ENCODE measurements around the gene CCDC127. TPM values are rescaled to one million over a fixed set of nuclear protein-coding genes. Genes with fewer than 3 reads are reported as not detected.

CCDC127 gene
- total RNA-seq, 1 experiment from 2014 or later, result 5.9 TPM

- no peak for DNase-seq (ENCODE audit: low spot score)
Observed at GRCh38 chr5:190366-191035, 27.5 kb downstream of the CCDC127 start.

GRCh38 chr5:189976-190365 is 28.0 kb downstream of the CCDC127 start:
- DNase-seq (ENCODE audit: low spot score), result no peak

- DNase-seq (ENCODE audit: low spot score), result no peak
Observed at GRCh38 chr5:189486-189885, 28.5 kb downstream of the CCDC127 start.

GRCh38 chr5:188488-189481 is 29.2 kb downstream of the CCDC127 start:
- peak; percentile 98 for DNase-seq (ENCODE audit: low spot score)

- no peak for DNase-seq (ENCODE audit: low spot score)
Observed at GRCh38 chr5:187617-188451, 30.1 kb downstream of the CCDC127 start.

- no peak for DNase-seq (ENCODE audit: low spot score)
Observed at GRCh38 chr5:187042-187431, 30.9 kb downstream of the CCDC127 start.

- no peak for DNase-seq (ENCODE audit: low spot score)
Observed at GRCh38 chr5:186091-187041, 31.6 kb downstream of the CCDC127 start.

- no peak for DNase-seq (ENCODE audit: low spot score)
Observed at GRCh38 chr5:185095-186070, 32.6 kb downstream of the CCDC127 start.

- DNase-seq (ENCODE audit: low spot score), result no peak
Observed at GRCh38 chr5:184471-184870, 33.5 kb downstream of the CCDC127 start.

GRCh38 chr5:182126-182525 is 35.8 kb downstream of the CCDC127 start:
- DNase-seq (ENCODE audit: low spot score), result no peak

- DNase-seq (ENCODE audit: low spot score), result no peak
Observed at GRCh38 chr5:181566-181965, 36.4 kb downstream of the CCDC127 start.

GRCh38 chr5:181160-181559 is 36.8 kb downstream of the CCDC127 start:
- DNase-seq (ENCODE audit: low spot score), result no peak

GRCh38 chr5:180286-180918 is 37.6 kb downstream of the CCDC127 start:
- DNase-seq (ENCODE audit: low spot score), result no peak

- DNase-seq (ENCODE audit: low spot score), result no peak
Observed at GRCh38 chr5:179401-179800, 38.6 kb downstream of the CCDC127 start.

- DNase-seq (ENCODE audit: low spot score), result no peak
Observed at GRCh38 chr5:178110-178509, 39.8 kb downstream of the CCDC127 start.

- DNase-seq (ENCODE audit: low spot score), result no peak
Observed at GRCh38 chr5:176296-176823, 41.6 kb downstream of the CCDC127 start.

GRCh38 chr5:174876-175465 is 43.0 kb downstream of the CCDC127 start:
- DNase-seq (ENCODE audit: low spot score), result no peak

GRCh38 chr5:174291-174600 is 43.7 kb downstream of the CCDC127 start:
- DNase-seq (ENCODE audit: low spot score), result no peak

Data from HT-29 (cell line).